K562 (cell line): ENCODE measurements around the gene POLR3C. TPM values are rescaled to one million over a fixed set of nuclear protein-coding genes. Genes with fewer than 3 reads are reported as not detected.

ENCODE experiments used
- CCNT2 ChIP-seq: IDR thresholded peaks from 2 replicates; pipeline ENCODE4 v1.6.1; 2011; ENCODE audit warnings: borderline replicate concordance, low read depth, mild to moderate bottlenecking, moderate library complexity, mixed read lengths, low read length; ENCODE audit not compliant: insufficient read length; ENCODE audit errors: extremely low read depth
- DIDO1 ChIP-seq: fragments of 450-650 bp; IDR thresholded peaks from 2 replicates; pipeline ENCODE4 v1.6.1; 2016; ENCODE audit warnings: low read depth, missing biosample characterization, missing genetic modification characterization
- EHMT2 ChIP-seq: fragments of 450-650 bp; IDR thresholded peaks from 2 replicates; pipeline ENCODE4 v1.6.1; 2018; ENCODE audit warnings: antibody characterized with exemption
- EP400 ChIP-seq: fragments of 450-650 bp; IDR thresholded peaks from 2 replicates; pipeline ENCODE4 v1.6.1; 2017; ENCODE audit warnings: antibody characterized with exemption, mild to moderate bottlenecking, moderate library complexity
- FIP1L1 ChIP-seq: fragments of 200-400 bp; formaldehyde crosslinking; IDR thresholded peaks from 2 replicates; pipeline ENCODE4 v1.6.1; 2018; ENCODE audit warnings: mild to moderate bottlenecking, low read depth, low read length; ENCODE audit not compliant: poor library complexity, severe bottlenecking
- HLTF ChIP-seq: fragments of 450-650 bp; IDR thresholded peaks from 2 replicates; pipeline ENCODE4 v1.6.1; 2016
- KLF13 ChIP-seq: fragments of 450-650 bp; IDR thresholded peaks from 2 replicates; pipeline ENCODE4 v1.6.1; 2016; ENCODE audit warnings: missing genetic modification characterization, low read depth, mild to moderate bottlenecking, missing compliant biosample characterization, moderate library complexity, borderline replicate concordance
- L3MBTL2 ChIP-seq: fragments of 450-650 bp; IDR thresholded peaks from 2 replicates; pipeline ENCODE4 v1.6.1; 2016; ENCODE audit warnings: mild to moderate bottlenecking, moderate library complexity
- POLR2AphosphoS5 ChIP-seq: IDR thresholded peaks from 2 replicates; pipeline ENCODE4 v1.6.1; 2011; ENCODE audit warnings: mild to moderate bottlenecking, low read depth, low read length, moderate library complexity; ENCODE audit not compliant: control insufficient read depth, insufficient read depth
- RBFOX2 ChIP-seq: fragments of 200-400 bp; formaldehyde crosslinking; IDR thresholded peaks from 2 replicates; pipeline ENCODE4 v1.6.1; 2017; ENCODE audit warnings: low read depth, mild to moderate bottlenecking, low read length, moderate library complexity
- RBM15 ChIP-seq: fragments of 200-400 bp; formaldehyde crosslinking; IDR thresholded peaks from 2 replicates; pipeline ENCODE4 v1.6.1; 2018; ENCODE audit warnings: mild to moderate bottlenecking, low read length, moderate library complexity; ENCODE audit not compliant: insufficient read depth
- RUNX1 ChIP-seq: sonication (generic); IDR thresholded peaks from 2 replicates; pipeline ENCODE4 v1.6.1; 2016; ENCODE audit warnings: antibody characterized with exemption, low read depth
- SMAD2 ChIP-seq: fragments of 150-350 bp; IDR thresholded peaks from 2 replicates; pipeline ENCODE4 v1.6.1; 2014; ENCODE audit warnings: low read depth, mild to moderate bottlenecking, low read length
- SMAD4 ChIP-seq: fragments of 250-450 bp; sonication (Bioruptor Pico); conservative IDR thresholded peaks from 2 replicates; pipeline ENCODE4 v1.8.0; 2021; ENCODE audit warnings: inconsistent platforms, mild to moderate bottlenecking, moderate library complexity
- SMARCA4 ChIP-seq: fragments of 450-650 bp; IDR thresholded peaks from 2 replicates; pipeline ENCODE4 v1.6.1; 2016
- SUPT5H ChIP-seq: fragments of 450-650 bp; IDR thresholded peaks from 2 replicates; pipeline ENCODE4 v1.6.1; 2016
- ZBTB7A ChIP-seq: IDR thresholded peaks from 2 replicates; pipeline ENCODE4 v1.6.1; 2011; ENCODE audit warnings: low read depth, mild to moderate bottlenecking, low read length, moderate library complexity, borderline replicate concordance; ENCODE audit not compliant: control insufficient read depth
- ZFP30 ChIP-seq: fragments of 250-450 bp; sonication (Bioruptor Pico); IDR thresholded peaks from 2 replicates; pipeline ENCODE4 v1.8.0; 2022; ENCODE audit warnings: moderate library complexity, mild to moderate bottlenecking, inconsistent platforms, borderline replicate concordance
- ZFX ChIP-seq: sonication (generic); formaldehyde crosslinking; IDR thresholded peaks from 2 replicates; pipeline ENCODE4 v1.8.0; 2022; ENCODE audit warnings: mild to moderate bottlenecking, missing genetic modification reagents, moderate library complexity
- ZNF354B ChIP-seq: fragments of 250-450 bp; sonication (Bioruptor Pico); IDR thresholded peaks from 2 replicates; pipeline ENCODE4 v1.4.0; 2020
- polyA plus RNA-seq, 8 experiments: library from polyadenylated mRNA; depleted of rRNA in 4 of 8; stranded (reverse) in 5 of 8; unstranded in 3 of 8; fragments of >200 nt; fragmentation: Nextera tagmentation in 2 of 8; fragmentation: Illumina TruSeq in 1 of 8; extraction: Ambion mirVana in 2 of 8; extraction: Trizol in 1 of 8; gene quantifications; 2 replicates each; pipeline versions ENCODE4 v1.2.1 to v1.2.3, GENCODE V29; 2011 to 2014; ENCODE audit warnings: inconsistent platforms in 1 of 8, missing spikeins in 1 of 8
- total RNA-seq, 7 experiments: library from RNA; depleted of rRNA in 6 of 7; stranded (reverse); fragments of >200 nt in 6 of 7; fragmentation: Illumina TruSeq in 2 of 7; extraction: Trizol in 2 of 7; gene quantifications; 2 replicates each; pipeline versions ENCODE4 v1.2.1 to v1.2.3, GENCODE V29; 2011 to 2021; ENCODE audit warnings: low replicate concordance in 1 of 7
- TF ChIP-seq, protein P1 (sequence below), 3 experiments: fragments of 200-800 bp in 1 of 3; fragments of 250-450 bp in 1 of 3; fragments of 450-650 bp in 1 of 3; sonication (Bioruptor Pico) in 1 of 3; sonication (Bioruptor generic) in 1 of 3; formaldehyde crosslinking in 1 of 3; IDR thresholded peaks; 2 replicates each; pipeline versions ENCODE4 v1.6.1 to v1.8.0; 2016 to 2022; ENCODE audit warnings: mild to moderate bottlenecking in 2 of 3, missing genetic modification characterization in 2 of 3, missing compliant biosample characterization in 1 of 3, moderate library complexity in 1 of 3
- TF ChIP-seq, protein P2 (sequence below): IDR thresholded peaks from 2 replicates; pipeline ENCODE4 v1.6.1; 2011; ENCODE audit not compliant: insufficient read length; ENCODE audit errors: extremely low read depth
- TF ChIP-seq, protein P3 (sequence below), 2 experiments: IDR thresholded peaks; 2 replicates each; pipeline ENCODE4 v1.6.1; 2011; ENCODE audit warnings: borderline replicate concordance in 1 of 2, control low read depth in 1 of 2, low read depth in 1 of 2, low read length in 1 of 2, mild to moderate bottlenecking in 1 of 2, mixed read lengths in 1 of 2, moderate library complexity in 1 of 2; ENCODE audit not compliant: insufficient read depth in 1 of 2, insufficient read length in 1 of 2, poor library complexity in 1 of 2, severe bottlenecking in 1 of 2; ENCODE audit errors: extremely low read depth in 1 of 2

The POLR3C gene
- total and polyA plus RNA-seq, 9 of the 15 experiments (the other 6 are each of a cell fraction or from before 2014, with no cell fraction given): 19.7 to 64.1 (median 45.2) TPM

DNA sequence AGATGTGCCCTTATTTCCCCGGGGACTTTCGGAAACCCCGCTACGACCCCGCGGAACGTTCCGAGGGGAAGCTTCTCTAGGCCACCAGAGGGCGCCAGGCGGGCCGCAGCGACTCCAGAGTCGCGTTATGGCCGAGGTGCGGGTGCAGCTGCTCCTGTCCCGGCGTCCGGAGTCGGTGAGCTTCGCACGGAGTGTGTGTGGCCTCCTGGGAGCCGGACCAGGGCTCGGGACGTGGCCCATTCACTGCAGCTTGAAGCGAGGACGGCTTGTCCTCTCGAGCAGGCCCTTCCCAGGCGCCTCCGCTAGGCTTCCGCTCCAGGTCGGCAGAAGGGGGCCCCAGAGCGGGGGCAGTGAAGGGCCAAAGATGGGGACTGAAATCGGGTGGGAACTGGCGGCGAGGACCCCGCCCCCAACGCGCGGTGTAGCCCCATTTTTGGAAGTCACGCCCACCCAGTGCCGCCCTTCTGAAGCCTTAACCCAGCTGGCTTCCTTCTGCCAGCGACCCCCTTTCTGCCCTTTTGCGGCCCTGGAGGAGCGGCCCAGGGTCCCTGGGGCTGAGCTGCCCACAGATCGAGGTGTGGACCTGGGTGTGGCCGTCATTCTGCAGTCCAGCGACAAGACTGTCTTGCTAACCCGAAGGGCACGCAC is 21.6 kb downstream of the POLR3C start, which contains the start of gene NUDT17 (continued):
- TF ChIP-seq, protein P1, sequence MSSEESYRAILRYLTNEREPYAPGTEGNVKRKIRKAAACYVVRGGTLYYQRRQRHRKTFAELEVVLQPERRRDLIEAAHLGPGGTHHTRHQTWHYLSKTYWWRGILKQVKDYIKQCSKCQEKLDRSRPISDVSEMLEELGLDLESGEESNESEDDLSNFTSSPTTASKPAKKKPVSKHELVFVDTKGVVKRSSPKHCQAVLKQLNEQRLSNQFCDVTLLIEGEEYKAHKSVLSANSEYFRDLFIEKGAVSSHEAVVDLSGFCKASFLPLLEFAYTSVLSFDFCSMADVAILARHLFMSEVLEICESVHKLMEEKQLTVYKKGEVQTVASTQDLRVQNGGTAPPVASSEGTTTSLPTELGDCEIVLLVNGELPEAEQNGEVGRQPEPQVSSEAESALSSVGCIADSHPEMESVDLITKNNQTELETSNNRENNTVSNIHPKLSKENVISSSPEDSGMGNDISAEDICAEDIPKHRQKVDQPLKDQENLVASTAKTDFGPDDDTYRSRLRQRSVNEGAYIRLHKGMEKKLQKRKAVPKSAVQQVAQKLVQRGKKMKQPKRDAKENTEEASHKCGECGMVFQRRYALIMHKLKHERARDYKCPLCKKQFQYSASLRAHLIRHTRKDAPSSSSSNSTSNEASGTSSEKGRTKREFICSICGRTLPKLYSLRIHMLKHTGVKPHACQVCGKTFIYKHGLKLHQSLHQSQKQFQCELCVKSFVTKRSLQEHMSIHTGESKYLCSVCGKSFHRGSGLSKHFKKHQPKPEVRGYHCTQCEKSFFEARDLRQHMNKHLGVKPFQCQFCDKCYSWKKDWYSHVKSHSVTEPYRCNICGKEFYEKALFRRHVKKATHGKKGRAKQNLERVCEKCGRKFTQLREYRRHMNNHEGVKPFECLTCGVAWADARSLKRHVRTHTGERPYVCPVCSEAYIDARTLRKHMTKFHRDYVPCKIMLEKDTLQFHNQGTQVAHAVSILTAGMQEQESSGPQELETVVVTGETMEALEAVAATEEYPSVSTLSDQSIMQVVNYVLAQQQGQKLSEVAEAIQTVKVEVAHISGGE (CRISPR knock-in tag; IDR thresholded peaks at IDR 0.05): peak in 2 of 3 experiments; percentile 45 to 86; a peak in 3 of 6 replicates
- TF ChIP-seq CCNT2 (no peak), SMAD4 (CRISPR knock-in tag) (peak; percentile 64), KLF13 (tag) (0 out of 2 replicates have a peak, but pooled peaks have one; percentile 37), FIP1L1 (peak; percentile 94), RUNX1 (no peak), ZFX (peak; percentile 94), POLR2AphosphoS5 (peak; percentile 38; the same call in 1 of the 2 replicates), SUPT5H (peak; percentile 65), ZBTB7A (peak; percentile 86), L3MBTL2 (peak; percentile 84), SMAD2 (no peak), SMARCA4 (no peak), ZNF354B (no peak), DIDO1 (tag) (peak; percentile 47; the same call in 1 of the 2 replicates), EP400 (peak; percentile 80), HLTF (no peak; the same call in 1 of the 2 replicates), EHMT2 (no peak), ZFP30 (no peak), RBFOX2 (peak; percentile 84), RBM15 (no peak)
- TF ChIP-seq, protein P2, sequence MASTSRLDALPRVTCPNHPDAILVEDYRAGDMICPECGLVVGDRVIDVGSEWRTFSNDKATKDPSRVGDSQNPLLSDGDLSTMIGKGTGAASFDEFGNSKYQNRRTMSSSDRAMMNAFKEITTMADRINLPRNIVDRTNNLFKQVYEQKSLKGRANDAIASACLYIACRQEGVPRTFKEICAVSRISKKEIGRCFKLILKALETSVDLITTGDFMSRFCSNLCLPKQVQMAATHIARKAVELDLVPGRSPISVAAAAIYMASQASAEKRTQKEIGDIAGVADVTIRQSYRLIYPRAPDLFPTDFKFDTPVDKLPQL: no peak
- TF ChIP-seq, protein P3, sequence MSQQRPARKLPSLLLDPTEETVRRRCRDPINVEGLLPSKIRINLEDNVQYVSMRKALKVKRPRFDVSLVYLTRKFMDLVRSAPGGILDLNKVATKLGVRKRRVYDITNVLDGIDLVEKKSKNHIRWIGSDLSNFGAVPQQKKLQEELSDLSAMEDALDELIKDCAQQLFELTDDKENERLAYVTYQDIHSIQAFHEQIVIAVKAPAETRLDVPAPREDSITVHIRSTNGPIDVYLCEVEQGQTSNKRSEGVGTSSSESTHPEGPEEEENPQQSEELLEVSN (IDR thresholded peaks at IDR 0.05; ENCODE audit: borderline replicate concordance in 1 of 2, extremely low read depth in 1 of 2, insufficient read depth in 1 of 2, insufficient read length in 1 of 2, low read depth in 1 of 2, low read length in 1 of 2, poor library complexity in 1 of 2, severe bottlenecking in 1 of 2): peak; percentile 58 to 67
